Ovary (tissue), 3 donors: ENCODE data around the gene EFCAB6.

Experiments
- EP300 ChIP-seq: sonication (generic); formaldehyde crosslinking; IDR thresholded peaks from one replicate; pipeline ENCODE4 v1.6.1; 2017; ENCODE audit warnings: antibody characterized with exemption
- POLR2A ChIP-seq: fragments of 450-650 bp; IDR thresholded peaks from one replicate; pipeline ENCODE4 v1.6.1; 2017; ENCODE audit warnings: antibody characterized with exemption, mild to moderate bottlenecking, moderate library complexity
- TF ChIP-seq, protein P1 (sequence below), 3 donors: fragments of 450-650 bp in 2 of 3; fragments of 200-600 bp in 1 of 3; IDR thresholded peaks; one replicate each; pipeline versions ENCODE4 v1.5.1 to v1.8.0; 2016 to 2022; ENCODE audit warnings: antibody characterized with exemption in 3 of 3, mild to moderate bottlenecking in 1 of 3
- donor health status: DM: no; HTN: no; CAD: no.

DNA sequence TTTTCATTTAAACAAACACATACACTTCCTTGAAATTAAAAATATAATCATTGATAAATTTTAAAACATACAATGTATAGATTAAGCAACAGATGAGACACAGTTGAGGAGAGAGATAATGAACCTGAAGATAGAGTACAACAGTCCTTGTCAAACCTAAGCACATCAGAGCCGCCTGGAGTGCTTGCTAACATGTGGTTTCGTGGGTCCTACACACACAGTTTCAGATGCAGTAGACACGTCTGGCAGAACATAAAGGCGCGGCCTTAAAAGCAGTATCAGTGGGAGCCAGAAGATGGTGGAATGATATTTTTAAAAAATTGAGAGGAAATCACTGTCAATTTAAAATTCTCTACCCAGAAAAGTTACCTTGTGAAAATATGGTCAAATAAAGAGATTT, 265.9 kb downstream of the EFCAB6 start:
- TF ChIP-seq POLR2A (no peak), EP300 (no peak)
- TF ChIP-seq, protein P1, sequence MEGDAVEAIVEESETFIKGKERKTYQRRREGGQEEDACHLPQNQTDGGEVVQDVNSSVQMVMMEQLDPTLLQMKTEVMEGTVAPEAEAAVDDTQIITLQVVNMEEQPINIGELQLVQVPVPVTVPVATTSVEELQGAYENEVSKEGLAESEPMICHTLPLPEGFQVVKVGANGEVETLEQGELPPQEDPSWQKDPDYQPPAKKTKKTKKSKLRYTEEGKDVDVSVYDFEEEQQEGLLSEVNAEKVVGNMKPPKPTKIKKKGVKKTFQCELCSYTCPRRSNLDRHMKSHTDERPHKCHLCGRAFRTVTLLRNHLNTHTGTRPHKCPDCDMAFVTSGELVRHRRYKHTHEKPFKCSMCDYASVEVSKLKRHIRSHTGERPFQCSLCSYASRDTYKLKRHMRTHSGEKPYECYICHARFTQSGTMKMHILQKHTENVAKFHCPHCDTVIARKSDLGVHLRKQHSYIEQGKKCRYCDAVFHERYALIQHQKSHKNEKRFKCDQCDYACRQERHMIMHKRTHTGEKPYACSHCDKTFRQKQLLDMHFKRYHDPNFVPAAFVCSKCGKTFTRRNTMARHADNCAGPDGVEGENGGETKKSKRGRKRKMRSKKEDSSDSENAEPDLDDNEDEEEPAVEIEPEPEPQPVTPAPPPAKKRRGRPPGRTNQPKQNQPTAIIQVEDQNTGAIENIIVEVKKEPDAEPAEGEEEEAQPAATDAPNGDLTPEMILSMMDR (IDR thresholded peaks at IDR 0.05), result no peak
